AML-193 (cell line): ENCODE results near the gene TRPV2.

Experiments used
- DNase-seq, 2 experiments: peaks; one replicate each; lab custom pipeline; 2025; lab: John Stamatoyannopoulos, UW

The TRPV2 gene

DNA sequence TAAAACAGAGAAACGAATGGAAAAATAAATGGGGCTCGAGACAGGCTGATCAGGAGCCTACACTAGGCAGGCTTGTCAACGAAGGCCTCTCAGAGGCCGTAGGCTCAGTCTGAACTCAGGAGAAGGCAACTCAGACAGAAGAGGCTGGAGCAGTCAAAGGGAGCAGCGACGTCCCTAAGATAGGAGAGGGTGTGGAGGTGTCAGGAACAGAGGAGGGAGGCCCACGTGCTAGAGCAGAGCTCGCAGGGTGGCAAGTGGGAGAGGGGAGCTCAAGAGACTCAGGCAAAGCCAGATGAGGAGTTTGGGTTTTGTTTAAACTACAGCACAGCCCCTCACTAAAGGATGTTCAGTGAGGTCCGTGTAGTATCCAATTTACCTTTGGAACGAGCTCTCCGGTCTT is 43.9 kb downstream of the TRPV2 start:
- no peak for DNase-seq

DNA sequence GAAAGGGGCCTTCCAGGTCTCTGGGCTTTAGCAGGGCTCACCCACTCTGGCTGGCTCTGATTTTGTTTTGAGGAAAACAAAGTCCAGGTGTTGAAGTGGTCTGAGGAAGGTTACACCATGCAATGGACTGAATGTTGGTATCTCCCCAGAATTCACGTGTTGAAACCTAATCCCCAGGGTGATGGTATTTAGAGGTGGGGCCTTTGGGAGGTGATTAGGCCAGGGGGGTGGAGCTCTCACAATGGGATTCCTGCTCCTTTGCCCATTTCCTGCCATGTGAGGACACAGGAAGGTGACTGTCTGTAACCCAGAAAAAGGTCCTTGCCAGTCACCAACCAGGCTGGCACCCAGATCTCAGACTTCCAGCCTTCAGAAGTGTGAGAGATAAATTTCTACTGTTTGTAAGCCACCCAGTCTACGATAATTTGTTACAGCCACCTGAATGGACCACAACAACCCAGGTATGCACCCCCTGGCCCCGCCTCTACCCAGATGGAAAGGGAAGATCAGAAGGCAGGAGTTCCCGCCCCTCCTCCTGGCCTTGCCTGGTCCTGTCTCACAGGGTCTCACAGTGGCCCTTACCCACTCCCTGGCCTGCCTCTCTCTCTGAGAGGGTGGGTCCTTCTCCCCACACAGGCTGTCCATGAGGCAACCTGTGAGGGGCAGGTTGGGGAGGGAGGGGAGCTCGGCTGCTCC is 44.6 kb downstream of the TRPV2 start:
- no peak for DNase-seq

DNA sequence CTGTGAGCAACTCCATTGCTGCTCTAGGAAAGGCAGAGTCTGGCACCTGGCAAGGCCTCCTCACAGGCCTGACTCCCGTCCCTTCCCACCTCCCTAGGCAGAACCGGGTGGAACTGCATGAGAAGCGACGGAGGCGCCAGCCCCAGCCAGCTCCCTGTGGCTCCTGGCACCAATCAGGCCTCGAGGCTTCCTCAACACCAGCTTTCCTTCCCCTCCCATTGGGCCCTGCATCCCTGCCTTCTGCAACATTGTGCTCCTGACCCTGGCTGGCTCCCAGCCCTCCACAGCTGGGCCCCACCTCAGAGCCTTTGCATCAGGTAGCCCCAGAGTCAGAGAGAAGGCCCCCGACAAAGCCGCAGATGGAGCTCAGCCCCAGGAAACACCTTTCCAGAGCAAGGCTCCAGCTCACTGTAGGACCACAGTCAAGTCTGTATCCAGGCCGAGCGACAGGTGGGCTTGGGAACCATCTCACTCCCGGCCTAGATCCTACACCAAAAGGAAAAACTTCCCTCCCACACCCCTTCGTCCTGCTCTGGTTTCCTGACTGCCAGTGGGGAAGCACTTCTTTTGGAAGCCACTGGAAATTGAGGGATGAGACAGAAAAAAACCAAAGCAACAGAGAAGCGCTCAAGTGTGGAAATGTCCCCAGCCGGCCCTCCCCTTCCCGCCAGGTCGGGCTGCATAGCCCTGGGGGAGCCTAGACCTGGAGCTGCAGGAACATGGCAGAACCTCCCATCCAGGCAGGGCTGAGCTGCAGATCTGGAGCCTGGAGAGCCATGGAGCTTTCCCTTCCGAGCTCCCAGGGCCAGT is 45.6 kb downstream of the TRPV2 start:
- DNase-seq = no peak

DNA sequence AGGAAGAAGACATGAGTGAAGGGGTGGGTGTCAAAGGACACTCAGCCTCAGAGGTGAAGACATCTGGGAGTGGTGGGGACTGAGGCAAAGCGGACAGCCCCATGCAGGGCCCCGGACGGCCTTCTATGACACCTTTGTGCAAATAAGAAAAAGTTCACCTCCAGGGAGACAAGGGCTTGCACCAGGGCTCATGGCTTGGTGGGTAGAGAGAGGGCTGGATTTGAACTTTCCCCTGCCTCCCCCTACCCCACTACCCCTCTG is 46.2 kb downstream of the TRPV2 start:
- no peak for DNase-seq

DNA sequence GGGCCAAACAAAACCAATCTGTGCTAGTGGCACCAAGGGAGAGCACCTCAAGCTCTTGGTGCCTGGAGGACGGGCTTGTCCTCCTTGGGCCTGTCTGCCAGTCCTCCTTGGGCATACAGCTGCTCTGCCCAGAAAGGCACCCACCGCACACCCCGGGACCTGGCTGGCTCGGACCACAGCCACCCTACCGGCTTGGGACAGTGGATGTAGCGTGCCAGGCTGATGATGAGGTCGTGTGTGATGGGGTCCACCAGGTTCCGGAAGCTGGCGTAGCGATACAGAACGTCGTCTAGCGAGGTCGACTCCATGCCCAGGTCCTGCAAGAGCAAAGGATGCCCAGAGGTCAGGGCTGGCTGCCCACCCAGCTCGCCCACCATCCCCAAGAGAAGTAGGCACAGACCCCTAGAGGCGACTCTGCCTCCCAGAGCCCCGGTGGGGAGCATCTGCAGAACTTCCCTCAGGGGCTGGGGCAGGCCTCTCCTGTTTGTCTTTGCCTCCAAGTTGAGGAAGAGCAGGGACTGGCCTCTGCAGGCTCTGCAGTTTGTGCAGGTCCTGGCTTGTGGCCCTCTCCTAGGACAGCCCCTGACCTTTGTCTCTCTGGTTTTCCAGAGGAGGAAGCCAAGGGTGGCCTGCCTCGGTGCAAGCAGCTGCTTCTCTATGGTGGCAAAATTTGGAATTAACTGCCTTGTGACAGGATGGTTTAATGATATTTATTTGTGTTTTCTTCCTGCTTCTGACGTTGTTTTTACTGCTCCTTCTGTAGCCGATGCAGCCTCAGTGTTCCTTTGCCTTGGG is 46.9 kb downstream of the TRPV2 start:
- no peak for DNase-seq

DNA sequence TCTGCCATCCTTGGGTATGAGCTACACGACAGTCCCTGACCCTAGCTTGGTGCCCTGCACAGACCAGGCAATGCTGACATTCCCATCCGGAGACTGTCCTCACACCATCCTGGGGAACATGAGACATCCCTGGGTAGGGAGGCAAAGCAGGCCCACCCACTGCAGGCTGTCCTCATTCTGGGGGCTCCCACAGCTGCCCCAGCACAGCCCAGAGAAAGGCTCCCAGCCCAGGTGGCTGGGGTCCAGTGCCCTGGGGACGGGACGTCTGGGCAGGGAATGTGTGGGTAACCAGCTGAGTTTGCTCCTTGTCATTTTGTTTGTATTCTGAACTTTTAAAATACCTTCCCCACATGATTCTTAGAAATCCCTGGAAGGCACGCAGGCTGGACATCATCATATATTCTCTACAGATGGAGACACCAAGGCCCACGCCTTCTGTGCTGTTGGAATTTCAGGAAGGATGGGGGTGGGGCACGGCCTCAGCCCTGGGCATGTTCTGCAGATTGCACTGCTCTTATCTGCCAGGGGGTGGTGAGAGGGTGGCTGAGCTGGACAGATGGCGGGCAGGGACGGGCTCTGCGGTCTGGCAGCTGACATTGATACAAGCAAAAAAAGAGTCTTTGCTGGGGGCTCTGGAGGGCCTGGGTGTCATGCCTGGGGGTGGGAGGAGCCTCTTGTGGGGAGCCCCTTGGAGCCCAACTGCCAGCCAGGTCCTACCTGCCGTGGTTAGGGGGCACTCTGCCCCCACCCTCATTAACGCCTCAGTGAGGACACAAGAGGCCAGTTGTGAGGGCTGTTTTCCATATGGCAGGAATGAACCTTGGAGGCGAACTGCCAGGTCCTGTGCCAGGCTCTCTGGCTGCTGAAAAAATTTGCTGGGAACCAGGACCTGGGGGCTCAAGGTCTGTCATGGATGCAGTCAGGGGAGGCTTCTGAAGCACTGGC is 48.3 kb downstream of the TRPV2 start:
- DNase-seq = no peak

DNA sequence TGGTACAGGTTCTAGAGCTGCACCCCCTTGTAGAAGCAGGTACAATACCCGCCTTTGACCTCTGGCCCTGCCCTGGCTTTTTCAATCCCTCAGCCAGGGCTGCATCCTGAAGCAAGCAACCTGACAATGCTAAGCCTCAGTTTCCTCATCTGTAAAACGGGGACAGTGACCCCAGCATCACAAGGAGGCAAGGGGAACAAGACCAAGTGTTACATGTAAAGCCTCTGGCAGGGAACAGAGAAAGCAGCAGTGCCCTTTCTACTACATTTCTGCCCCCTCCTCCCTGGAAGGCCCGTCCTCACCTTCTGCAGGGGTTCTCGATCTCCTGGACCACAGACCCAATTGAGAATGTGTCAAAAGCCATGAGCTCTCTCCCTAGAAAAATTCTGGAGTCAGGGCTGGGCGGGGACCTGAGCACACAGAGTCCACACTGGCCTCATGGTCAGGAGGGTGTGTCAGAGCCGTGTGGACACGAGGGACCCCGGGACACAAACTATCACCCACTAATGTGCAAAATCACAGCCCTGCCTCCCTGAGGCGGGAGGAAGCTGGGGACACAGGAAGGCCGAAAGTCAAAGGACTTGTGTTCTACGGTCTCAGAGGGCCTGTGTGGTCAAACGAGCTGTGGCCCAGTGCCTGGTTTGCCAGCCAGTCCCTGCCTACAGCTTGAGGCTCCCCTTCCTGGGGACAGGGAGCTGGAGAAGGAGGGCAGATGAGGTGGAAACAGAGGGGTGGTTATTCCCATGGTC is 49.1 kb downstream of the TRPV2 start:
- no peak for DNase-seq

DNA sequence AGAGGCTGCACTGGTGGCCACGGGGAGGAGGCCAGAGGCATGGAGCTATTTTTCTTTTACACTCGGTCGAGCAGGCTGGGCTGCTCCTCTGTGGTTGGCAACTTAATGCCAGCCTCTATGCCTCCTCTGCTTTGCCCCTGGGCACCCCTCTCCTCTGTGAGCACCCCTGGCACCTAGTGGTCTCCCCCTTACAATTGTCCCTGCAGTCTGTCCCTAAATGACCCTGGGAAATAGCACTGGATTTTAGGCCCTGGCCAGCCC is 49.6 kb downstream of the TRPV2 start:
- no peak for DNase-seq

DNA sequence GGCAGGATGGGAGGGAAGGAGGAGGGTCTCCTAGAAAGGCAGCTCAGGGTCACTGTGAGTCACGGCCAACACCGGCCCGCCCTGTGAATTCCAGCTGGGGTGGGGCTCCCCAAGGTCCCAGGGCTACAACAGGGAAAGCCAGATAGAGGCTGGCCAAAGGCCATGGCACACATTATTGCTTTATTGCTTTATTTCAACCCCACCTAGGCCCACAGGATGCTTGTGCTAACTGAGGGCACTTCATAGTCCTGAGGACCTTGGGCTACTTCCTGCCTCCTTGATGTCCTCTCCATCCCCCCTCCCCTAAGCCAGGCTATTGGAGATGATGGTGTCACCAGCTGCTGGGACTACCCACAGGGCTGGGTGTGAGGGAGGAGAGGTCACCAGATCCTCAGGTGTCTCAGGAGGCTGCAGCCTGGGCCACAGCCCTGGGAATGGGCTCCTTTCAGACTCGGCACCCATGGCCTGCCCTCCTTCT is 50.5 kb downstream of the TRPV2 start:
- no peak for DNase-seq

DNA sequence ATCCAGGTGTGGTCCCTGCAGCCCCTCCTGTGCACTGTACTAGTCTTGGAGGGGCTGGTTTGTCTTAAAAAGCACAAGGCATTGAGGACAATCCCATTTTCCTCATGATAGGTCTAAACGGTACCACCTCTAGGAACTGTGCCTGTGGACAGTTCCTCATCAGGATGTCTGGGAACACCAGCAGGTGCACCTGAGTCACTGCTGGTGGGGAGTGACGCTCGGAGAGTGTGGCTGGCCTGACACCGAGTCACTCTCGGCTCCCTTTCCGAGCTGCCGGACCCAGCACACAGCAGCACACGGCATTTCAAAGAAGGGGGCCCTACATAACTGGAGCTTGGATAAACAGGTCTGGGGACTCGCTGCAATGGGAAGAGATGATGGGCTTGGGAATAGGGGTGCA is 51.0 kb downstream of the TRPV2 start:
- DNase-seq = no peak

DNA sequence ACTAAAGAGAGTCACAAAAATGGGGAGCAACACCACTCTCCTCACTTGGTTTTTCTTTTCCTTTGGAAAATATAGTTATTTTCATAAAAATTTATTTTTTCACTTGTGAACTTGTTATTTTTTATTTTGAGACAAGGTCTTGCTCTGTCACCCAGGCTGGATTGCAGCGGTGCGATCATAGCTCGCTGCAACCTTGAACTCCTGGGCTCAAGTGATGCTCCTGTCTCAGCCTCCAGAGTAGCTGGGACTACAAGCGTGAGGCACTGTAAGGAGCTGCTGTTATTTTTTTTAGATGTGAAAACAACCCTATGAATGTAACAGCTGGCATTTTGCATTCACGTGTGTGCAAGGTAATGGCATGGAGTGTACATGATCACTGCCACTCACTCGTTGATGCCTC is 51.7 kb downstream of the TRPV2 start:
- no peak for DNase-seq

DNA sequence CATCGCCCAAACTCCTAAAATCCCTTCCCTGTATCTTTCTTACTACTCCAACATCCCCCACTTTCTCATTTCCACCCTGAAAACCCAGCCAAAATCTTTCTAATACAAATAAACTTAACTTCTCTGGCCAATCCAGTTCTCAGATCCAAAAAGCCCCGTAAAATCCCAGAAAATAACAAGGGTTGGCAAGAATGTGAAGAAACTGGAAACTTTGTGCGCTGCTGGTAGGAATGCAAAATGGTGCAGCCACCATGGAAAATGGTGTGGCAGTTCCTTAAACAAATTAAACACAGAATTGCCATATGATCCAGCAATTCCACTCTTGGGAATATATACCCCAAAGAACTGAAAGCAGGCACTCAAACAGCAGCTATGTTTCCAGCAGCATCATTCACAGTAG is 52.5 kb downstream of the TRPV2 start:
- DNase-seq = no peak

DNA sequence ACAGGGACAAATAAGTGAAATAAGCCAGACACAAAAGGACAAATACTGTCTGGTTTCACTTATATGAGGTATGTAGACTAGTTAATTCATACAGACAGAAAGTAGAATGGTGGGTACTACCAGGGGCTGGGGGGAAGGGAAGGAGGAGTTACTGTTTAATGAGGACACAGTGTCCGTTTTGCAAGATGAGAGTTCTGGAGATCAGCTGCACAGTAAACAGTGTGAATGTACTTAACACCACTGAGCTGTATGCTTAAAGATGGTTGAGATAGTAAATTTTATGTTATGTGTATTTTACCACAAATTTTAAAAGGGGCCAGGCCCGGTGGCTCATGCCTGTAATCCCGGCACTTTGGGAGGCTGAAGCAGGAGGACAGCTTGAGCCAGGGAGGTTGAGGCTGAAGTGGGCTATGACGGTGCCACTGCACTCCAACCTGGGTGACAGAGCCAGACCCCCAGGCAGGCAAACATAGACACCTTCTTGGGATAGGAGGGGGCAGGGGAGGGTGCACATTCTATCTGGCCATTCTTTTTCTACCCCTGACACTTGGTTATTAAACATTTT is 53.1 kb downstream of the TRPV2 start:
- no peak for DNase-seq

DNA sequence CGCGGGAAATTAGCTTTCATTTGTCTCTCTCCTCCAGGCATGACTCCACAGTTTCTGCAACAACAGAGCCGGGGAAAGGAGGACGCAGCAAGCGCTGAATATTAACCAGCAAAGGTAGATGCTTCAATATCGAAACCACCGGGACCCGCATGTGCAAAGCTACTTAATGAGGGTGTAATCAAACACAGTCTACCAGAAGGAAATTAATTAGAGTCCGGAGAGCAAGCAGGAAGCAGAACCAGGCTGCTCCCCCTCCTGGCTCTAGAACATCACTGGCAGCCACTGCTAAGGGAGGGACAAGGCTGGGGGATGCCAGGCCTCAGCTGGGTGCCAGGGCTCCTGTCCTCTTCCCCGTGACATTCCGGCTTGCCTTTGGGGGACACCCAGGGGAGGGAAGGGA is 54.9 kb downstream of the TRPV2 start:
- DNase-seq = no peak

DNA sequence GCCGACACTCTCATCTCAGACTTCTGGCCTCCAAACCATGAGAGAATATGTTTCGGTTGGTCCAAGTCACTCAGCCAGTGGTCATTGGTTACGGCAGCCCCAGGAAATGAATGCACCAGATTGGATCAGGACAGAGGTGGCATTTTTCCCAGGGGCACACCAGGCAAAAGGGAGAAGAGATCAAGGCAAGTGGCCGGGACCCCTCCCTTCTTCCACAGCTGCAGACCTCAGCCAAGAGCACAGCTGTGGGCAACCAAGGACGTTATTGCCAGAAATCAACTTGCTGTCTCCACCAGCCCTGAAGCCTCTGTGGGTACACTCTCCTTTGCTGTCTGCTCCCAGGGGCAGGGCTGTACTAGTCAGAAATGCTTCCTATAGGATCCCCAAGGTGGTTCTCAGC is 55.9 kb downstream of the TRPV2 start:
- no peak for DNase-seq

DNA sequence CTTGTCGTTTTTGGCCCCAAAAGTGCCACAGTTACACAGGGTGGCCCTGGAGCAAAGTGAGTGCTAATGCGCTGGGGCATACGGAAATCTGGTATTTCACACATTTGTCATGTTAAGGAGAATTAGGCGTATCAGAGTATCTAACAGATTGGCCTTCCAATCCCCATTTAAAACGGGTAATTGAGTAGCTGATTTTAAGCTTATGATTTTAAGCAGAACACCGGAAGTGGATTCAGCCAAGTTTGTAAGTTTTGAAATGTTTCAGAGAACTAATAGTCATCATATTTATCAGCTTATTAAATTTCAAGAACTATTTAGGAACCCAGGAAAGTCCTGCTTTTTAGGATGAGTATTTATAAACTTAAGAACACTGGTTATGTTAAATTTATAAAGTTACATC is 57.2 kb downstream of the TRPV2 start:
- DNase-seq = no peak

DNA sequence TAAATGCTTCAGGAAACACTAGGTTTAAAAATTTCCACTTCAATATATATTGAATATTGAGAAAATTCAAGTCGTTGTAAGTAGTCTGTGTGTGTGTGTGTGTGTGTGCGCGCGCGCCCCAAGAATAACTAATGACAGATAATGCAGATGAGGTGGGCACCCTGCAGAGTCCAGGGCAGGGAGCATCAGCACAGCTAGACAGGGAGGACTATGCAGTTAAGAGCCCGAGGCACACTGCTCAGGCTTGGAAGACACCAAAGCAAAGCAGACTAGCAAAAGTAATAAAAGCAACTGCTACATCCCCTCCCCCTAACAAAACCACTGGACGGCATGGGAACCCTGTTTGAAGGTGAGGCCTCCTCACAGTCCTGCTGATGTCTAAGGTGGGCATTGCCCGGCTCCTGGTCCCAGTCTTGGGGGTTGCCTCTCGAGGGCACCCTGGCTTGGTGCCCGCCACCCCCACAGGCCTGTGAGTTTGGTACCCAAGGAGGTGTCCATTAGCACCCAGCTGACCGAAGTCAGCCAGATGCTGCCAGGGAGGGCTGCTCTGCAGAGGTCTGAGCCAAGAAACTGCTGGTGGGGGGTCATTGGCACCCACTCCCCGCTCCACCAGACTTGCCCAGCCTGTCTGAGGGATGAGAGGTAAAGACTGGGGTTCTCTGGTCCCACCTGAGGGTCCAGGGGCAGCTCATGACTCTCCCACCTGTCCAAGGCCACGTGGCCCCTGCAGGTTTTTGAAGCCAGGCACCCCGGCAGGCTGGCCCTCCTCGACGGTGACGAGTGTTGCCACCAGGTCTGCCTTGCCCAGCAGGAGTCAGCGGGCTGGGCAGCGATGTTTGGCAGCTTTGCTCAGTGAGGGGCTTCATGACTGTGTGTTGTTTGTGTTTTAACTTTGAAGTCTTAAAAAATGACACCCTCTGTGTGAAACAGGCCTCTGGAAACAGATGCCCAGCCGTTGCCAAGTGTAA is 58.0 kb downstream of the TRPV2 start:
- no peak for DNase-seq

DNA sequence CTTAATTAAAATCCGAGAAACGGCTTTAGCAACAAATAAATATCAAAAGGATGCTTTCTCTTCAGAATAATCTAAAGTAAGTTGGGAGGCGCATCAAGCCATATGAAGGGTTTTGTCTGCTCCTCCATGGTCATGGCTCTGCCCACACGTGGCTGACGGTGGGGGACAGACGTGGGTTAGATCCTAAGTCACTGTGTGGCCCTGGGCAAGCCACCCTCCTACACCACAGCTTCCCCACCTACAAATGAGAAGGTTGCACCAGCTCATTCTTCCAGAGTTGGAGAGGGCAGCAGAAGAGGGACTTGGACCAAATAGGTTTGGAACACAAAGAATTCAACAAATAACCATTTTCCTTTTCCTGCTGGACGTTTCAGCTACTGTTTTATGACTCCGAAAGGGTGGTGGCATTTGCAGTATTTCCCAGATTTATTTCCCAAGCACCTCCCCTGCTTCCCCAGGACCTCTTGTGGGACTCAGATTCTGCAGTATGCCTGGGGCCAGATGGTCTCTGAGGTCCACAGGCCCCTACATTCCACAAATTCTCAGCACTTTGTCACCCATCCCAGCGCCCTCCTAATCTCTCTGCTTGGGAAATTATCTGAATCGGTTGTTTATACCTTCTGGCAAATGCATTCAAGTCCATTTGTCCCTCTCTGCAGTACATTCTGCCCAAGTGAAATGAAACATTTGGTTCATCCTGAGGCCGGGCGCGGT is 58.8 kb downstream of the TRPV2 start:
- no peak for DNase-seq

DNA sequence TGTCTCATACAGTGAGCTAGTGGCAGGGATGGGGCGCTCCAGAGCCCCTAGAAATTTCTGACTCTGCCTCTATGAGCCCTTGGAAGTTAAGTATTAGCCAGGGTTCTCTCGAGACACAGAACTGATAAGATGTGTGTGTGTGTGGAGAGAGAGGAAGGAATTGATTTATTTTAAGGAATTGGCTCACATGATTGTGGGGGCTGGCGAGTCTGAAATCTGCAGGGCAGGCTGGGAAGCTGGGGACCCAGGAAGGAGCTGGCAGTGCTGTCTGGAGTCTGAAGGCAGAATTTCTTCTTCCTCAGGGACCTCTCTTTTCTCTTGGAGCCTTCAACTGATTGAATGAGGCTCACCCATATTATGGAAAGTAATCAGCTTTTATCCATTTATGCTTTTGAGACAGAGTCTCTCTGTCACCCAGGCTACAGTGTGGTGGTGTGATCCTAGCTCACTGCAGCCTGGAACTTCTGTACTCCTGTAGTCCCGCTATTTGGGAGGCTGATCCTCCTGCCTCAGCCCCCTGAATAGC is 59.9 kb downstream of the TRPV2 start:
- DNase-seq = no peak
